Measurements from ENCODE around the gene CNTNAP2. TPM values are rescaled to one million over a fixed set of nuclear protein-coding genes. Genes with fewer than 3 reads are reported as not detected.

Gene CNTNAP2
- total and polyA plus RNA-seq, 11 donors, result 0.01 to 2.6 (median 0.31) TPM; not detected in 3

DNA sequence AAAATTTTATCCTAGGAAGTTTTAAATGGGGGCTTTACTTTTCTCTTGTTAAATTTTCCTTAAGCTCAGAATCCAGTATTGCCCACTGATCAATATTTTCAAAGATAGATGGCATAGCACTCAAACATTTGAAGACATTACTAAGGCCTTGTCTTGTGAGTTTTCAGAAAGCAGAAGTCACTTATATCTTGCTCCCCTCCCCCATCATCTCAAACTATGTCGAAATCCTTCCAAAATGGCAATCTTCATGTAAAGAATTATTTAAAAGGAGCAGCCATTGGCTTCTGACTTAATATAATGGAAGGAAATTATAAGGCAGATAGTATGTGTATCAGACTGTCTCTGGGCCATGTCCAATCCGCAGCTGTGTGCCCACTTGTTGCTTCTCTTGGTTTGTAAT, 1920.4 kb downstream of the CNTNAP2 start:
- no peak overlapping the region for H3K4me3 ChIP-seq
- no peaks in the 10 kb centered on the region for H3K4me1 ChIP-seq
- DNase-seq (no peak), ATAC-seq (no peak)
- no peaks in the 10 kb centered on the region for H3K9me3 ChIP-seq
- TF ChIP-seq POLR2A (IDR thresholded peaks at IDR 0.05), result no peak
- TF ChIP-seq CTCF (IDR thresholded peaks at IDR 0.05), result no peak
- intact Hi-C loops (cut with DNase I), result no loop called here
- WGBS, 4 donors, result 82 to 90% (median 85%) methylated on average over 2 of the region's 2 CpGs
- no peaks in the 10 kb centered on the region for H3K36me3 ChIP-seq
- H3K27me3 ChIP-seq, result no peaks in the 10 kb centered on the region
- no peak overlapping the region for H3K27ac ChIP-seq

DNA sequence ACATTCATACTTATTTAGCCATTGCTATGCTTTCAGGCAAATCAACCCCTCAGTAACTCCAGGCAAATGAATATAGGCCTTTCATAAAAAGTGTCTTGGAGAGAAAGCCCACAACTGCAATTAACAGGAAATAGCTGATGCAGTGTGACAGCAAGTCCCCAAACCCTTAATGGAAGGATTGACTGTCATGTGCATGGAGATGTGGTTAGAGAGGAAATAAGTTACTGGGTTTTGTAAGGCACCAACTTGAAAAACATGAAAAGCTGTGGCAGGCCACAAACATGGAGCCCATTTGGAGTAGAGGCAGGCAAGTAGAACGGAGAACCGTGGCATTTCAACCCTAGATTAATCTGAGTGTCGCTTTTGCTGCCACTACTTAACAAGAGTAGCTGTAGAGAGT, 1924.6 kb downstream of the CNTNAP2 start:
- WGBS, 4 donors, result 84 to 90% (median 85%) methylated on average over 3 of the region's 3 CpGs
- no peak overlapping the region for H3K4me3 ChIP-seq
- TF ChIP-seq CTCF (IDR thresholded peaks at IDR 0.05) (no peak), POLR2A (IDR thresholded peaks at IDR 0.05) (no peak)
- intact Hi-C loops (cut with DNase I), result no loop called here
- H3K27ac ChIP-seq, result no peak overlapping the region
- peaks cover 0 to 5% (median 0%) of the 10 kb centered on the region in 12 donors for H3K9me3 ChIP-seq
- no peak for DNase-seq
- no peak for ATAC-seq
- H3K4me1 ChIP-seq, result no peaks in the 10 kb centered on the region
- no peaks in the 10 kb centered on the region for H3K27me3 ChIP-seq
- H3K36me3 ChIP-seq, result no peaks in the 10 kb centered on the region

DNA sequence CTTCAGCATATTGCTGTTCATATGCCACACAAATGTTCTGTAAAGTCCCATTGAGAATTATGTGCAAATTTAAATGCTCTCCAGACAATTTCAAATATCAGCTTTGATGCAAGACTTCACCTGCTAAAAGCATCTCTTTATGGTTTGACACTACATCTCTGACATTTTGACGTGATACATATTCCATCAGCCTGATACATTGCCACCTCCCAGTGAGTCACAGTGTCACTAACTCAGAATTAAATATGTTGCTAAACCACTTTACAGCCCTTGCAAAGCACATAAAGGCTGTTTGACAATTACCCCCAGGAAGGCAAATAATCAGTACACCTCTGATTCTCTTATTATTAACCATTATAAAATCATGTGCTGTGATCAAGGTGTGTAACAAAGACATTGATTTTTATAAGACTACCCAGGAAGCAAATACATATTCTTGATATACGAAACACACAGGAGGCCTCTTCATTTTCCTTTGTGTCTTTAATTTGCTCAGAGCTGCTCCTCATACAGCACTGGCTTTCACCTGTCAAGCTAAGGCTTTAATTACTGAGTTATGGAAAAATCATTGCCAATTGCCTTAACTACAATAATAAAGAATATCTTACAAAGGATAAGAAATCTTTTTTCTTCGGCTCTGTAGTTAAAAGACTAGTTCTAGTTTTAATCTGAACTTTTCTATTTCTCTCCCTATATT, 1926.5 kb downstream of the CNTNAP2 start:
- TF ChIP-seq CTCF (IDR thresholded peaks at IDR 0.05) (no peak), POLR2A (IDR thresholded peaks at IDR 0.05) (no peak)

GRCh38 chr7:148044173-148044572, 1927.6 kb downstream of the CNTNAP2 start:
- H3K27me3 ChIP-seq, result no peaks in the 10 kb centered on the region
- no peak for TF ChIP-seq POLR2A (IDR thresholded peaks at IDR 0.05)
- no peak for TF ChIP-seq CTCF (IDR thresholded peaks at IDR 0.05)
- H3K4me3 ChIP-seq, result no peak overlapping the region
- no peak overlapping the region for H3K27ac ChIP-seq
- H3K9me3 ChIP-seq, result peaks cover 0 to 5% (median 0%) of the 10 kb centered on the region in 12 donors
- H3K36me3 ChIP-seq, result no peaks in the 10 kb centered on the region
- WGBS, 4 donors, result 88 to 93% (median 91%) methylated on average over 9 of the region's 9 CpGs
- no peak for DNase-seq
- no peak for ATAC-seq
- intact Hi-C loops (cut with DNase I), result no loop called here
- no peaks in the 10 kb centered on the region for H3K4me1 ChIP-seq

More for the DNA sequence above, 1926.5 kb downstream of the CNTNAP2 start:
- no peaks in the 10 kb centered on the region for H3K36me3 ChIP-seq
- H3K4me3 ChIP-seq, result no peak overlapping the region
- intact Hi-C loops (cut with DNase I), result no loop called here
- H3K4me1 ChIP-seq, result no peaks in the 10 kb centered on the region
- WGBS, 4 donors, result 84 to 91% (median 89%) methylated on average over 3 of the region's 3 CpGs
- H3K27ac ChIP-seq, result no peak overlapping the region
- peaks cover 0 to 5% (median 0%) of the 10 kb centered on the region in 12 donors for H3K9me3 ChIP-seq
- H3K27me3 ChIP-seq, result no peaks in the 10 kb centered on the region
- DNase-seq, result no peak
- ATAC-seq, result no peak

Measured in heart left ventricle (tissue), 16 donors.